GM23338 (cell line): ENCODE results near the gene PHYHIPL.

Experiments
- CREB1 ChIP-seq: fragments of 250-450 bp; sonication (Bioruptor Pico); IDR thresholded peaks from 2 replicates; pipeline ENCODE4 v1.5.0; 2020; ENCODE audit warnings: low read depth, mild to moderate bottlenecking, moderate library complexity
- CTCF ChIP-seq, 2 experiments: fragments of 200-600 bp in 1 of 2; sonication (generic) in 1 of 2; conservative IDR thresholded peaks; 2 replicates each; pipeline versions ENCODE4 v1.5.1 to v1.6.1; 2016 to 2017; ENCODE audit warnings: antibody characterized with exemption in 2 of 2, low read depth in 2 of 2, mild to moderate bottlenecking in 2 of 2, moderate library complexity in 1 of 2
- ETS1 ChIP-seq: IDR thresholded peaks from 2 replicates; pipeline ENCODE4 v1.6.1; 2016; ENCODE audit warnings: antibody characterized with exemption
- EZH2 ChIP-seq: fragments of 200-600 bp; sonication (generic); IDR thresholded peaks from one replicate; pipeline ENCODE4 v1.8.0; 2017; ENCODE audit warnings: antibody characterized with exemption, mild to moderate bottlenecking, low read depth; ENCODE audit not compliant: unreplicated experiment
- EZH2phosphoT487 ChIP-seq: fragments of 200-600 bp; sonication (generic); IDR thresholded peaks from one replicate; pipeline ENCODE4 v1.8.1; 2018; ENCODE audit warnings: antibody characterized with exemption; ENCODE audit not compliant: unreplicated experiment
- JUNB ChIP-seq: IDR thresholded peaks from one replicate; pipeline ENCODE4 v1.6.1; 2016; ENCODE audit warnings: antibody characterized with exemption; ENCODE audit not compliant: unreplicated experiment
- NANOG ChIP-seq: IDR thresholded peaks from 2 replicates; pipeline ENCODE4 v1.6.1; 2016; ENCODE audit warnings: antibody characterized with exemption, borderline replicate concordance
- POLR2AphosphoS5 ChIP-seq: IDR thresholded peaks from 2 replicates; pipeline ENCODE4 v1.6.1; 2016; ENCODE audit warnings: antibody characterized with exemption, low read depth
- REST ChIP-seq: IDR thresholded peaks from one replicate; pipeline ENCODE4 v1.6.1; 2018; ENCODE audit warnings: antibody characterized with exemption; ENCODE audit not compliant: unreplicated experiment
- ZNF331 ChIP-seq: fragments of 250-450 bp; sonication (Bioruptor Pico); IDR thresholded peaks from 2 replicates; pipeline ENCODE4 v1.5.0; 2020; ENCODE audit warnings: low read depth, mild to moderate bottlenecking, moderate library complexity

GRCh38 chr10:59242057-59242456 lies 65.6 kb downstream of the PHYHIPL start:
- TF ChIP-seq POLR2AphosphoS5 (no peak), CTCF (conservative IDR thresholded peaks at IDR 0.05; ENCODE audit: low read depth in 2 of 2) (no peak), EZH2 (no peak), JUNB (no peak), ETS1 (no peak), EZH2phosphoT487 (no peak), REST (no peak), CREB1 (no peak), ZNF331 (CRISPR knock-in tag) (no peak), NANOG (no peak)
